Calu3 (cell line): Measurements from ENCODE around the gene DLGAP4. TPM values are rescaled to one million over a fixed set of nuclear protein-coding genes. Genes with fewer than 3 reads are reported as not detected.

Source experiments
- BruUV-seq: library from RNA; stranded (reverse); fragments of 400-500 nt; replicated peaks from 2 replicates; lab custom pipeline; 2021; lab: Mats Ljungman, UMichigan
- CTCF ChIA-PET: fragments of 300-600 bp; sonication (Branson Sonifier 250); formaldehyde crosslinking; loops from one replicate; lab custom pipeline; 2022; ENCODE audit warnings: antibody characterized with exemption; lab: Charles Lee
- DNase-seq: peaks from one replicate; pipeline ENCODE4 v3.0.0; 2022
- H3K27ac Mint-ChIP-seq: one replicate; pipeline ENCODE4 v1.8.0; 2022; ENCODE audit warnings: mixed read lengths; ENCODE audit not compliant: unreplicated experiment
- H3K27me3 Mint-ChIP-seq: one replicate; pipeline ENCODE4 v1.8.0; 2022; ENCODE audit warnings: mixed read lengths; ENCODE audit not compliant: unreplicated experiment
- H3K36me3 Mint-ChIP-seq: one replicate; pipeline ENCODE4 v1.8.0; 2022; ENCODE audit warnings: mild to moderate bottlenecking, moderate library complexity, mixed read lengths; ENCODE audit not compliant: insufficient read depth, unreplicated experiment
- H3K4me1 Mint-ChIP-seq: one replicate; pipeline ENCODE4 v1.8.0; 2022; ENCODE audit warnings: mild to moderate bottlenecking, low read depth, mixed read lengths; ENCODE audit not compliant: unreplicated experiment
- H3K4me3 Mint-ChIP-seq: one replicate; pipeline ENCODE4 v1.8.0; 2022; ENCODE audit warnings: mild to moderate bottlenecking, low read depth, moderate library complexity, mixed read lengths; ENCODE audit not compliant: unreplicated experiment
- H3K9me3 Mint-ChIP-seq: one replicate; pipeline ENCODE4 v1.8.0; 2022; ENCODE audit warnings: low read depth, mixed read lengths; ENCODE audit not compliant: unreplicated experiment
- intact Hi-C: fragments of 100-400 bp; cut with micrococcal nuclease; formaldehyde crosslinking; loops from one replicate; pipeline ENCODE4 v1.10.0; 2022; ENCODE audit not compliant: unreplicated experiment
- total RNA-seq: library from RNA; stranded (reverse); gene quantifications from 2 replicates; pipeline ENCODE4 v1.2.3, GENCODE V29; 2022
- TF ChIP-seq, protein P1 (sequence below): fragments of 200-600 bp; IDR thresholded peaks from one replicate; pipeline ENCODE4 v1.8.0; 2022; ENCODE audit warnings: antibody characterized with exemption; ENCODE audit not compliant: unreplicated experiment

DLGAP4 gene
- total RNA-seq, 1 experiment from 2014 or later: 66.4 TPM

DNA sequence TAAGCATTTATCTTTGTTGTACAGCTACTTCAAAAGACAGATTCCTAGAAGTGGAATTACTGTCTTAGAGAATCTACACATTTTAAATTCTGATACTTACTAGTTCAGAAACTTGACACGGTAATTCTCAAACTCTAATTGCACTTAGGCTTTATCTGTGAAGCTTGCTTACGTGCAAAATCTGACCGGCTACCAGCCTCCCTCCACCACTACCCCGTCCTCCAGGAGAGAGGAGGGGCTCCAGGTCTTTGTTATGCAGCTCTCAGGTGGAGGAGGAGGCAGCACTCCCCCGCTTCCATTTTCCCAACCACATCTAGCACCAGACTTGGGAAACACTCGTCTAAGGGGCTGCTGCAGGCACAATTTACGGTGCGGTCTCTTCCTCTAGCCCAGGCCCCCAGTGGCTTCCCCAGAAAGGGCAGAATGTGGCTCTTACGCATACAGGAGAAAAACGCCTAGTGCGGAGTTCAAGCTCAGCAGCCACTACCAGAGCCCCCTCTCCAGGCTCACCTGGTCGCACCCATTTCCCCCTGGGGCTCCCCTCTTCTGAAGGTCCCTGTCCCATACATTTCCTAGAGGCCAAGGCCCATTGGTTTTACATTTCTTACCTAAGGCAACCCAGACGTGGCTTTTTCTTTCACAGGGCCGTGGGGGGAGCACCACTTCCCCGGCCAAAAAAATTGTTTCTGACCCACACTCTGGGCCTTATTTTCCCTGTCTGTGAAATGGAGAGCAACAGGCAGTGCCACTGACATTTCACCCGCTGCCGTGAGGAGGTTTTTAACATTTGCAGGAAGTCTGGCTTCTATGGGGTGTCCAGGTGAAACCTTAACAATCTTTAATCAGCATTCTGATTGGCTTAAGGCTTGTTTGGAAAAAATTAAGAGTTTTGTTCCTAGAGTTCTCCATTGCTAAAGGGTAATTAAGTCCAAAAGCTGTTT lies 265.7 kb downstream of the DLGAP4 start:
- no peak for DNase-seq
- TF ChIP-seq, protein P1, sequence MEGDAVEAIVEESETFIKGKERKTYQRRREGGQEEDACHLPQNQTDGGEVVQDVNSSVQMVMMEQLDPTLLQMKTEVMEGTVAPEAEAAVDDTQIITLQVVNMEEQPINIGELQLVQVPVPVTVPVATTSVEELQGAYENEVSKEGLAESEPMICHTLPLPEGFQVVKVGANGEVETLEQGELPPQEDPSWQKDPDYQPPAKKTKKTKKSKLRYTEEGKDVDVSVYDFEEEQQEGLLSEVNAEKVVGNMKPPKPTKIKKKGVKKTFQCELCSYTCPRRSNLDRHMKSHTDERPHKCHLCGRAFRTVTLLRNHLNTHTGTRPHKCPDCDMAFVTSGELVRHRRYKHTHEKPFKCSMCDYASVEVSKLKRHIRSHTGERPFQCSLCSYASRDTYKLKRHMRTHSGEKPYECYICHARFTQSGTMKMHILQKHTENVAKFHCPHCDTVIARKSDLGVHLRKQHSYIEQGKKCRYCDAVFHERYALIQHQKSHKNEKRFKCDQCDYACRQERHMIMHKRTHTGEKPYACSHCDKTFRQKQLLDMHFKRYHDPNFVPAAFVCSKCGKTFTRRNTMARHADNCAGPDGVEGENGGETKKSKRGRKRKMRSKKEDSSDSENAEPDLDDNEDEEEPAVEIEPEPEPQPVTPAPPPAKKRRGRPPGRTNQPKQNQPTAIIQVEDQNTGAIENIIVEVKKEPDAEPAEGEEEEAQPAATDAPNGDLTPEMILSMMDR: no peak
- BruUV-seq: no TSS peak
- no peaks in the 10 kb centered on the region for H3K9me3 Mint-ChIP-seq
- peak overlapping the region; percentile 77 for H3K4me3 Mint-ChIP-seq
- CTCF ChIA-PET: interaction anchor here (0.9 to 2.2 kb wide), 3 partner anchors 14 to 34 kb away, joined by 3 to 14 read pairs (median 3); partner anchors contain the start of gene RAB5IF
- no peaks in the 10 kb centered on the region for H3K27me3 Mint-ChIP-seq
- peaks cover 46% of the 10 kb centered on the region for H3K36me3 Mint-ChIP-seq
- H3K27ac Mint-ChIP-seq: peak overlapping the region; percentile 76
- intact Hi-C loops: no loop called here
- H3K4me1 Mint-ChIP-seq: peaks cover 28% of the 10 kb centered on the region

DNA sequence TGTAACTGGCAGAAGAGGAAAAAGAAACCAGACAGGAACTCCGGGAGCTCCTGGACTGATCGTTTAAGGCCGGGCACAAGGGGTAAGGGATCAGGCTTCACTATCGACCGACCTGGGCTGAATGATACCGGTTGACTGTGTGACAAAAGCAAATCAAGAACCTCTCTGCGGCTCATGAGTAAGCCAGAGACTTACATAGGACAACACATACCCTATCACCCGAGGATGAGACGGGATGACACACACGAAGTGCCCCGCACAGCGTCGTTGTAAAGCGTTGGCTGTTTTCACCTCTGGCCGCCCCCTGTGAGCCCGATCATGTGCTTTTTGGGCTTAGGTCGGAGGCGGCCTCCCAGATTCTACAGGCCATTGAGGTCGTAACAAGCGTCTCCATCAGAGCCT lies 266.6 kb downstream of the DLGAP4 start:
- peak overlapping the region; percentile 76 for H3K27ac Mint-ChIP-seq
- H3K4me3 Mint-ChIP-seq: peak overlapping the region; percentile 77
- TF ChIP-seq, protein P1: no peak
- H3K36me3 Mint-ChIP-seq: peaks cover 46% of the 10 kb centered on the region
- CTCF ChIA-PET: interaction anchor here (0.9 to 2.2 kb wide), 3 partner anchors 31 to 182 kb away, joined by 3 to 14 read pairs (median 6); partner anchors contain the start of gene RAB5IF
- H3K4me1 Mint-ChIP-seq: peaks cover 28% of the 10 kb centered on the region
- DNase-seq: peak; percentile 48
- no peaks in the 10 kb centered on the region for H3K9me3 Mint-ChIP-seq
- BruUV-seq: TSS peak; percentile 81
- no peaks in the 10 kb centered on the region for H3K27me3 Mint-ChIP-seq
- intact Hi-C loops: no loop called here

DNA sequence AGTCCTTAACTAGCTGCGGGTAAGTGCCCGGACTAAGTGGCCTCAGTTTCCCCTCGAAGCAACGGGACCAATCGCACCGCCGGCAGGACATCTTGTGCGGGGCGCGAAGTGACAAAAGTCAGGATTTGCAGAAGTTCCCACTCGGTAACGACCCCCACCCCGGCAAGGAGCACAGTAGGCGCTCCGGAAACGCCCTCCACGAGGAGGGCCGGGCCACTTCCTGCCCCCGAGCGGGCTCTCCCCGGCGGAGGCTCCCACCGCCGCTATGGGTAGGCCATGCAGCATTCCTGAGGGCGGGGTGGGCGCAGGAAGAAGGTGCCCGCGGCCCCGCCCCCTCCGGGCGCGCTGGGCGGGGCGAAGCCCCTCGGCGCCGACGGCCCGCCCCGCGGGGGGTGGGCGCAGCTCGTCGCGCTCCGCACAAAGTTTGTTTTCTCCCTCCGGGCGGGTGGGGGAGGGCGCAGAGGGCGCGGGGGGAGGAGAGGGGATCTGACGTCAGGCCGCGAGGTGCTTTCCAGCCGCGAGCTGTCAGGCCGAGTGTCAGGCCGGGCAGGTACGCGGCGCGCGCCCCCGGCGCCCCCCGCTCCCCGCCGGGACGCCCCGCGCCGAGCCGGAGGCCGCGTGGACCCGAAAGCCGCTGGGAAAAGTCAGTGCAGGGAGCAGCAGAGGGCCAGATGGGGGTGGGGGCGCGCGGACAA lies 267.1 kb downstream of the DLGAP4 start, which contains the start of gene TGIF2:
TGIF2 (plus strand) TSS at position 495 of the 695 bp plus-strand sequence. CDS start 5,178 bp downstream, outside the sequence.
- DNase-seq: peak; percentile 97
- no TSS peak for BruUV-seq

More for the DNA sequence above, 267.1 kb downstream of the DLGAP4 start, which contains the start of gene TGIF2:
- H3K27me3 Mint-ChIP-seq: no peaks in the 10 kb centered on the region
- CTCF ChIA-PET: interaction anchor here (0.9 to 2.2 kb wide), 3 partner anchors 31 to 181 kb away, joined by 3 to 14 read pairs (median 6); partner anchors contain the start of gene RAB5IF
- H3K4me3 Mint-ChIP-seq: peak within 1 kb of the TSS; percentile 77
- H3K27ac Mint-ChIP-seq: peak within 1 kb of the TSS; percentile 76
- peaks cover 46% of the 10 kb centered on the region for H3K36me3 Mint-ChIP-seq
- intact Hi-C loops: no loop called here
- H3K9me3 Mint-ChIP-seq: no peaks in the 10 kb centered on the region
- peaks cover 28% of the 10 kb centered on the region for H3K4me1 Mint-ChIP-seq
- TF ChIP-seq, protein P1: no peak
